MM.1S (cell line): ENCODE results near the gene OPN3.

Experiments used
- DNase-seq: peaks from one replicate; pipeline ENCODE4 v3.0.0-alpha.2; 2015
- H2AFZ ChIP-seq: fragments of 300-600 bp; sonication (generic); 2 replicates; pipeline ENCODE4 v1.6.0; 2016; ENCODE audit warnings: antibody characterized with exemption, low read length
- H3F3A ChIP-seq: fragments of 300-600 bp; sonication (generic); 2 replicates; pipeline ENCODE4 v1.6.1; 2016; ENCODE audit warnings: mild to moderate bottlenecking, antibody characterized with exemption, low read length, moderate library complexity, mixed read lengths; ENCODE audit not compliant: insufficient read depth
- H3K27ac ChIP-seq: fragments of 300-600 bp; sonication (generic); 2 replicates; pipeline ENCODE4 v1.5.1; 2016; ENCODE audit warnings: mild to moderate bottlenecking, low read length
- H3K27me3 ChIP-seq: fragments of 300-600 bp; sonication (generic); replicated peaks from 2 replicates; pipeline ENCODE4 v1.6.0; 2016; ENCODE audit warnings: low read length; ENCODE audit not compliant: insufficient read depth
- H3K36me3 ChIP-seq: fragments of 300-600 bp; sonication (generic); replicated peaks from 2 replicates; pipeline ENCODE4 v1.6.1; 2016; ENCODE audit warnings: mild to moderate bottlenecking, low read length, mixed read lengths; ENCODE audit not compliant: insufficient read depth
- H3K4me1 ChIP-seq: fragments of 300-600 bp; sonication (generic); 2 replicates; pipeline ENCODE4 v1.6.1; 2016; ENCODE audit warnings: low read length, mixed read lengths
- H3K4me2 ChIP-seq: fragments of 300-600 bp; sonication (generic); 2 replicates; pipeline ENCODE4 v1.6.0; 2016; ENCODE audit warnings: low read depth, low read length
- H3K4me3 ChIP-seq: fragments of 300-600 bp; sonication (generic); 2 replicates; pipeline ENCODE4 v1.5.1; 2016; ENCODE audit warnings: low read length, mixed read lengths
- H3K79me2 ChIP-seq: fragments of 300-600 bp; sonication (generic); 2 replicates; pipeline ENCODE4 v1.6.1; 2016; ENCODE audit warnings: mixed run types, low read length, mixed read lengths
- H3K9ac ChIP-seq: fragments of 300-600 bp; sonication (generic); 2 replicates; pipeline ENCODE4 v1.6.1; 2016; ENCODE audit warnings: low read length, mixed read lengths
- H3K9me2 ChIP-seq: fragments of 300-600 bp; sonication (generic); replicated peaks from 2 replicates; pipeline ENCODE4 v1.6.1; 2016; ENCODE audit warnings: mild to moderate bottlenecking, low read length, mixed read lengths; ENCODE audit not compliant: insufficient read depth
- H3K9me3 ChIP-seq: fragments of 300-600 bp; sonication (generic); replicated peaks from 2 replicates; pipeline ENCODE4 v1.6.1; 2016; ENCODE audit warnings: mild to moderate bottlenecking, low read length, mixed read lengths; ENCODE audit not compliant: insufficient read depth
- H4K20me1 ChIP-seq: fragments of 300-600 bp; sonication (generic); 2 replicates; pipeline ENCODE4 v1.6.1; 2016; ENCODE audit warnings: mild to moderate bottlenecking, low read length, moderate library complexity, mixed read lengths; ENCODE audit not compliant: insufficient read depth
- EZH2 ChIP-seq: fragments of 300-600 bp; sonication (generic); optimal IDR thresholded peaks from 2 replicates; pipeline ENCODE3; 2017; ENCODE audit warnings: low read depth, mild to moderate bottlenecking, antibody characterized with exemption, low read length, mixed read lengths
- EZH2phosphoT487 ChIP-seq: fragments of 300-600 bp; sonication (generic); IDR thresholded peaks from 2 replicates; pipeline ENCODE4 v1.6.1; 2018; ENCODE audit warnings: antibody characterized with exemption, low read length
- TF ChIP-seq, protein P1 (sequence below): fragments of 300-600 bp; sonication (generic); IDR thresholded peaks from 2 replicates; pipeline ENCODE4 v1.5.1; 2016; ENCODE audit warnings: antibody characterized with exemption, low read length, mixed read lengths

The OPN3 gene

DNA sequence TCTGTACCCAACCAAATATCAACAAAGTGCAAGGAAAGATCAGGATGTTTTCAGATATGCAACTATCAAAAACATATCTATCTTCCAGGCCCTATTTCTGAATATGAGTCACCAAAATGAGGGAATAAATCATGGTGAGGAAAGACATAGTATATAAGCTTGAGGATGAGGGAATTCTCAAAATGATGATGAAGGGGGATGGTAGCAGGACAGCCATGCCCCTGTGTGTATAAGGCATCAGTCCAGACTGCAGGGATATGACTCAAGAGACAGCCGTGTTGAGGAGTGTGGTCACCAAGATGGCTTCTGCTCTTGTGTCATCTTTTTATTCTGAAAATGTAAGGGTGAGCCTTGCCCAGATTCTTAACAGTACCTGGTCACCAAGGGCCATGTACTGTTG lies 7.5 kb upstream of the OPN3 start:
- Histone ChIP-seq H3K9me2 (no peaks in the 10 kb centered on the region), H4K20me1 (no peaks in the 10 kb centered on the region), H3K36me3 (no peaks in the 10 kb centered on the region), H3K27ac (no peak overlapping the region), H2AFZ (no peak overlapping the region), H3K9me3 (no peaks in the 10 kb centered on the region), H3K4me2 (no peak overlapping the region), H3K4me1 (peaks cover 5% of the 10 kb centered on the region; the same call in 1 of the 2 replicates), H3K79me2 (no peaks in the 10 kb centered on the region), H3K4me3 (no peak overlapping the region), H3K9ac (no peak overlapping the region), H3F3A (no peaks in the 10 kb centered on the region), H3K27me3 (no peaks in the 10 kb centered on the region)
- TF ChIP-seq EZH2phosphoT487: no peak
- TF ChIP-seq EZH2: no peak
- TF ChIP-seq, protein P1, sequence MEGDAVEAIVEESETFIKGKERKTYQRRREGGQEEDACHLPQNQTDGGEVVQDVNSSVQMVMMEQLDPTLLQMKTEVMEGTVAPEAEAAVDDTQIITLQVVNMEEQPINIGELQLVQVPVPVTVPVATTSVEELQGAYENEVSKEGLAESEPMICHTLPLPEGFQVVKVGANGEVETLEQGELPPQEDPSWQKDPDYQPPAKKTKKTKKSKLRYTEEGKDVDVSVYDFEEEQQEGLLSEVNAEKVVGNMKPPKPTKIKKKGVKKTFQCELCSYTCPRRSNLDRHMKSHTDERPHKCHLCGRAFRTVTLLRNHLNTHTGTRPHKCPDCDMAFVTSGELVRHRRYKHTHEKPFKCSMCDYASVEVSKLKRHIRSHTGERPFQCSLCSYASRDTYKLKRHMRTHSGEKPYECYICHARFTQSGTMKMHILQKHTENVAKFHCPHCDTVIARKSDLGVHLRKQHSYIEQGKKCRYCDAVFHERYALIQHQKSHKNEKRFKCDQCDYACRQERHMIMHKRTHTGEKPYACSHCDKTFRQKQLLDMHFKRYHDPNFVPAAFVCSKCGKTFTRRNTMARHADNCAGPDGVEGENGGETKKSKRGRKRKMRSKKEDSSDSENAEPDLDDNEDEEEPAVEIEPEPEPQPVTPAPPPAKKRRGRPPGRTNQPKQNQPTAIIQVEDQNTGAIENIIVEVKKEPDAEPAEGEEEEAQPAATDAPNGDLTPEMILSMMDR: no peak
- no peak for DNase-seq

DNA sequence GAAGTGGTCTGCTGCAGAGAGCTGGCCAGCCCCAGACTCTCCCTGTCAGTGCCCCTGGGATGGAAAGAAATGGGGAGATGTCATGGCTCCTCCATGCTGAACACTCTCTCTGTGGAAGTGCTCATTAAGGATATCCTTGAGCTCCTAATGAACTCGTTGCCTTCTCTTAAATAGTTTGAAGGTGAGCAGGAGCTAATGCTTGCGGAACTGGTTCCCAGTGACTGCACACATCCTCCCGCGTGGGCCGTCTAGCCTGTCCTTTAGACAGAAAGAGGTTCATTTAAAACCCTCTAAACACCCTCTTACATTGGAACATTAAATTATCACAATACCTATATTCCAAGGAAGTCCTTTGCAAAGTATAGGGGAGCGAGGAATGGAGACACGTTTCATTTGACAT lies 6.0 kb upstream of the OPN3 start:
- H3K4me2 ChIP-seq: no peak overlapping the region
- H3F3A ChIP-seq: no peaks in the 10 kb centered on the region
- H3K9ac ChIP-seq: no peak overlapping the region
- no peak overlapping the region for H2AFZ ChIP-seq
- no peaks in the 10 kb centered on the region for H3K27me3 ChIP-seq
- DNase-seq: no peak
- no peak overlapping the region for H3K4me3 ChIP-seq
- H3K79me2 ChIP-seq: no peaks in the 10 kb centered on the region
- H3K9me2 ChIP-seq: no peaks in the 10 kb centered on the region
- H3K36me3 ChIP-seq: no peaks in the 10 kb centered on the region
- H3K4me1 ChIP-seq: peaks cover 5% of the 10 kb centered on the region; the same call in 1 of the 2 replicates
- H3K9me3 ChIP-seq: no peaks in the 10 kb centered on the region
- H4K20me1 ChIP-seq: no peaks in the 10 kb centered on the region
- no peak overlapping the region for H3K27ac ChIP-seq
- no peak for TF ChIP-seq EZH2
- TF ChIP-seq, protein P1: no peak
- TF ChIP-seq EZH2phosphoT487: no peak

DNA sequence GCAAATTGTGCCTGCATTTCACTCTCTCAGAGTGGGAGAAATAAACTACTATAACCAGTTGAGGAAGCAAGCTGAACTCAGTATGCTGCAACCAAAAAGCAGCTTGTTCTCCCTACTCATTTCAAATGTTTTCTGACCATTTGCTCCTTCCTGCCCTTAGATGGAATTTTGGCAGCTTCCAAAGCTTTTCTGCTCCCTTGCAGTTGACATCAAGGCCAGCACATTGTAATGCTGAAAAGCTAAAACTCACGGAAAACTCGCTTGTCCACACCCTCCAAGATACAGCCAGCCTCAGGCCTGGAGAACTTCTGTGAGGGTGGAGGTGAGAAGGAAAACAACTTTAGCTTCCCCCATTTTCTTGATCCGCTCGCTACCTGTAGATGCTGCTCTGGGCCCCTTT lies 5.0 kb upstream of the OPN3 start:
- H3K79me2 ChIP-seq: no peaks in the 10 kb centered on the region
- H3F3A ChIP-seq: no peaks in the 10 kb centered on the region
- no peaks in the 10 kb centered on the region for H3K9me2 ChIP-seq
- H4K20me1 ChIP-seq: no peaks in the 10 kb centered on the region
- no peak overlapping the region for H3K9ac ChIP-seq
- peaks cover 12% of the 10 kb centered on the region for H3K4me1 ChIP-seq
- no peak overlapping the region for H3K4me3 ChIP-seq
- no peaks in the 10 kb centered on the region for H3K36me3 ChIP-seq
- H3K27me3 ChIP-seq: no peaks in the 10 kb centered on the region
- TF ChIP-seq EZH2 (no peak), EZH2phosphoT487 (no peak)
- TF ChIP-seq, protein P1: no peak
- H3K4me2 ChIP-seq: no peak overlapping the region
- no peak for DNase-seq
- no peak overlapping the region for H2AFZ ChIP-seq
- H3K9me3 ChIP-seq: no peaks in the 10 kb centered on the region
- no peak overlapping the region for H3K27ac ChIP-seq
